ES-I3 (cell line): Measurements from ENCODE around the gene B3GAT3.
"Not testable (repeated sequence)": the region's sequence is repeated elsewhere in the genome, so short reads cannot be mapped to it uniquely, and the experiment has no call there.

Experiments
- H3K36me3 ChIP-seq: 2 replicates; pipeline ENCODE4 v1.6.1; 2013; ENCODE audit warnings: mild to moderate bottlenecking, low read length, control low read depth, moderate library complexity; ENCODE audit not compliant: insufficient read depth
- H3K4me1 ChIP-seq: 2 replicates; pipeline ENCODE4 v1.6.1; 2013; ENCODE audit warnings: mild to moderate bottlenecking, control low read depth, low read length; ENCODE audit not compliant: insufficient read depth
- H3K9ac ChIP-seq: 2 replicates; pipeline ENCODE4 v1.6.1; 2013; ENCODE audit warnings: low read depth, mild to moderate bottlenecking, low read length, moderate library complexity
- H3K9me3 ChIP-seq: 2 replicates; pipeline ENCODE4 v1.6.1; 2013; ENCODE audit warnings: mild to moderate bottlenecking, low read length, moderate library complexity; ENCODE audit not compliant: control insufficient read depth, insufficient read depth

Gene B3GAT3

DNA sequence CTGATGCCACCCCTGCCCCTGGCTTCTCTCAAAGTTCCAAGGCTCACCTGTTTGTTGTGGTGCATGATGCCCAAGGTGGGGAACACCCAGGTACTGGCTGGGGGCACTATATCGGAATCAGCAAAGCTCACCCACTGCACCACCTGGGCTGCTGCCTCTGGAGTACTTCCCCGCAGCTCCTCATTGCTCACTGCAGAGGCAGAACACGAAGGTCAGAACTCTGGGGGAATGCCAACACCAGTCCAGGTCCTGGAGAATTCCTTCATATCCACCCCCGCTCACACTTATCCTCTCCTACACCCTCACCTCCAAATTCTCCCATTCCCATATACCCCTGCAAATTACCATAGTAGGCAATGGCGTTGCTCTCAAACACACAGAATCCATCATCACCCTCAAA lies 50.3 kb downstream of the B3GAT3 start:
- Histone ChIP-seq H3K36me3 (peaks cover 47% of the 10 kb centered on the region), H3K9ac (peak overlapping the region; percentile 99; the same call in 1 of the 2 replicates), H3K4me1 (peaks cover 18% of the 10 kb centered on the region)
- not testable (repeated sequence) for H3K9me3 ChIP-seq

DNA sequence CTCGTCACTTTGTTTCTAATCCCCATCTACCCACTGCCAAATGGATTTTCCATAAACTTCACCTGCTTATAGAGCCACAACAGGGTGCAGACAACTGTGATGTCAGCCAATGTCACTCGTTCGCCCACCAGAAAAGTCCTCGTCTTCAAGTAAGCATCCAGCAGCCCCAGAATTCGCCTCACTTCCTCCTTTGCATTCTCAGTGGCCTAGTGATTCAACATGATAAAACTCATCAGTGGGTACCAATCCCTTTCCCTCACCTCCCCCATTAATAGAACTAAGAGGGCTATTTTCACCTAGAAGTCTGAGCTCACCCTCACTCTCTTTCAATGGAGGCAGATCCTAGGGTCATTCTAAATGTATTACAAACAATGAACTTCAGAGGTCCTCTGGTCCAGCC lies 50.9 kb downstream of the B3GAT3 start:
- H3K4me1 ChIP-seq, result peaks cover 18% of the 10 kb centered on the region

DNA sequence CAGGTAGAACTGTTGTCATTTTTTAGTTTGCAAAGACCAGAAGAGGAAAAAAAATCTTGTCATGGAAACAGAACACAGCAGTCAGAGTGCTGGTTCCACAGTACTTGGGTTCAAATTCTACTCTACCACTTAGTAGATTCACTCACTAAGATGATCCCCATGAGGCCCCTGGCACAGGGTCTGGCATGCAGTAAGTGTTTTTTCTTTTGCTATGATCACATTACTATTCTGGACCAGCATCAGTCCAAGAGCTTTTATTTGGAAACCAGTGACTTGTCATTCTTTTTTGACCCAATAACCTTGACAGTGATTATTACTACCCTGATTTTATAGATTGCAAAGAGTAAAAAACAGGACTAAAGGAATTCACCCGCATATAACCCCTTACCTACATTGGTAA lies 52.2 kb downstream of the B3GAT3 start:
- peaks cover 62% of the 10 kb centered on the region for H3K36me3 ChIP-seq
- H3K9ac ChIP-seq, result no peak overlapping the region
- H3K4me1 ChIP-seq, result peaks cover 12% of the 10 kb centered on the region
- no peaks in the 10 kb centered on the region for H3K9me3 ChIP-seq

More for the DNA sequence above, 50.9 kb downstream of the B3GAT3 start:
- H3K36me3 ChIP-seq, result peaks cover 53% of the 10 kb centered on the region
- not testable (repeated sequence) for H3K9ac ChIP-seq, H3K9me3 ChIP-seq

DNA sequence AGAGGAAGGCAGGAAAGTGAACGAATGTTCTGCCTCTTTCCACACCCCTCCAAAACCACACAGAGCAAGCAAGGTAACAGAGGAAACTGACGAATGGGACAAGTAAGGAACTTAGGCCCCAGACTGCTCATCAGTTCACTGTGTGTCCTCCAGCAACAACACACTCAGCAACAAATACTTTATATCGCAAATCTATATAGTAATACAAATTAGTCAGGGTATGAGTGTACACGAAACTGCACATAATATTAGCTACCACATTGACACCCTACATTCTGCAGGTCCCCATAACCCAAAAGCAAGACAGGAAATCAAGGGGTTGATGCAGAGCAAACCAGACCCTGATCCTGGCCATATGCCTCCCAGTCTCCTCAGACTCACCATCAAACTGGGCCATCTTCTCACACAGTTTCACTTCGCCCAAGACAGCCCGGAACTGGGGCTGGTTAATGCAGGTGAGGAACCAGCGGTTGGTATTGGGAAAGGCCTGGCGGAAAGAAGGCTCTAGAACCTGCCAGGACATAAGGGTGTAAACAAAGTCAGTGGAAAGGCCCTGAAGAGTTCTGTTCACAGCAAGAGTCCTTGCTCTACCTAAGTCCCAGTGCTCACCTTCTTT lies 54.7 kb downstream of the B3GAT3 start:
- Histone ChIP-seq H3K9ac (no peak overlapping the region), H3K4me1 (peaks cover 8% of the 10 kb centered on the region), H3K9me3 (no peaks in the 10 kb centered on the region), H3K36me3 (peaks cover 55% of the 10 kb centered on the region)

DNA sequence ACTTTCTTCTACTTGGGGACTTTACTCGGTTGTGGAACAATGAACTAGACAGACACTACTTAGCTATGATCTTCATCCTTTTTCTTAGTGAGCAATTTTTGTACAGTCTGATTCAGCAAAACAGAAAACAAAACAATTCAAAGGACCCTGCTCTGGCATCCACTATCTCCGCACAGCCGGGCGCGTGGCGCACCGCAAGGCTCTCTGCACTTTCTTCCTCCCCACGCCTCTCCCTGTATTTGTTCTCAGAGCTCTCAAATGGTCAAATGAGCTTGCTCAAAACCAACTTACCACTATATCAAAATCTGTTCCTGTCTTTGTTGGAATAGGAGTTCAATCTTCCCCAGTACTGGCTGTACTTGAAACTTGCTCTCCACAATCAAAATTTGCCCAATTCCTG lies 55.5 kb downstream of the B3GAT3 start:
- Histone ChIP-seq H3K4me1 (peaks cover 5% of the 10 kb centered on the region), H3K36me3 (peaks cover 46% of the 10 kb centered on the region), H3K9ac (no peak overlapping the region), H3K9me3 (no peaks in the 10 kb centered on the region)
